AML-193 (cell line): ENCODE measurements around the gene RHBDL3.
"Not testable (repeated sequence)": the region's sequence is repeated elsewhere in the genome, so short reads cannot be mapped to it uniquely, and the experiment has no call there.

ENCODE experiments used
- DNase-seq, 2 experiments: peaks; one replicate each; lab custom pipeline; 2025; lab: John Stamatoyannopoulos, UW

The RHBDL3 gene

DNA sequence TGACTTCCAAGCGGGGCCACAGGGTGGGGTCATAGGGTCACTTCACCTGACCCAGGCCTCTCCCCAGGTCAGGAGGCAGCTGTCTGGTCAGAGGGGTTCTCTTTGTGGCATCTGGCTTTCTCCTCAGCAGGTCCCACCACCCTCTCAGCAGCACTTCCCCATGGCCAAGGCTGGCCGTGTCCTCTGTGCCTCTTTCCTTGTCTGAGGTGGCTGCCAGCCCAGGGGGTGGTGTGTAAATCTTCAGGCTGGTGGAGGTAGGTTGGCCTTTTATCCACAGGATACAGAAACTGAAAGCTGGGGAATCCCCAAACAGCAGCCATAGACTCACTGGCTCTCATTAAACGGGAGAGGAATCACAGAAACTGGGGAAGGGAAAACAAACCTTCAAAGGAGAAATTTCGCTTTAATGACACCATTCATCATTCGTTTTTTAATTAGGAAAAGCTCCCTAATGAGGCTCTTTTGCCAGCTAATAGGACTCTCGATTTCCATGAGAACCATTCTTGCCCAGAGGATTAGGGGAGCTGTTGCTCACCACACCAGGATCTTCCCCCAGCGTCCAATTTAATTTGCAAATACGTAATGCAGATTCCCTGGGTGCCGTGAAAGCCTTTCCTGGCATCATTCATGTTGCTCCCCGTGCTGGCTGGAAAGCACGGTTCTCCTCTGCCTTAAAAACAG lies 58.3 kb downstream of the RHBDL3 start:
- DNase-seq = no peak

DNA sequence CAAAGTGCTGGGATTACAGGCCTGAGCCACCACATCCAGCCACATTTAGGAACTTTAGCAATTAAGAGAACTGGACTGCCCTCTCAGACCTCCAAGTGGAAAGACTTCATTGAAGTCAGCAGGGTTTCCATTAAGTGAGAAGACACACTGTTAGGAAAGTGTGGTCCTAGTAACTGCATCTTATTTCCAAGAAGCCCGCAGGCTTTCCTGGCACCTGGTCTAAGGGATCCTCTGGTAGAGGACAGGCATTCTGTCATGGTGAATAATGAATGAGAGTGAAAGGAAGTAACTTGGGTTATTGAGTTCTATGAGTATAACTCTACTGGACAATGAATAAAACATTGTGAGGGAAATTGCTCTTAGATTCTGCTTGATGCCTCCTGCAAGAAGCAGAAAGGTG lies 62.3 kb downstream of the RHBDL3 start:
- no peak for DNase-seq

DNA sequence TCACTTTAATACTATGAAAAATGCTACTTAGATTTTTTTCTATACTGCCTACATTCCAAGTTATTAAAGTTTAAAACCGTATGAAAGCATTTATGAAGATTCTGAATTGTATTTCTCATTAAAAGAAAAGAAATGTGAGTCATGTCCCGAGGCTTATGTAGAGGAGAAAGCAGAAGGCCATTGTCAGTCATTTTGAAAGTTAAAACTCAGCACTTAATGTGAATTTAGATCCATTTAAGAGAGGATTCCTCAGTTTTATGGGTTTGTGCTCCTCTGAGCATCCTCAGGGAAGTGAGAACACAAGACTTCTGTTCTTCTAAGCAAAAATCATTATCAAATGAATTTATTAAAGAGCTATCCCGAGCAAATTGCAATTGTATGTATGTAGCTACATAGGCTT lies 64.5 kb downstream of the RHBDL3 start:
- no peak for DNase-seq

DNA sequence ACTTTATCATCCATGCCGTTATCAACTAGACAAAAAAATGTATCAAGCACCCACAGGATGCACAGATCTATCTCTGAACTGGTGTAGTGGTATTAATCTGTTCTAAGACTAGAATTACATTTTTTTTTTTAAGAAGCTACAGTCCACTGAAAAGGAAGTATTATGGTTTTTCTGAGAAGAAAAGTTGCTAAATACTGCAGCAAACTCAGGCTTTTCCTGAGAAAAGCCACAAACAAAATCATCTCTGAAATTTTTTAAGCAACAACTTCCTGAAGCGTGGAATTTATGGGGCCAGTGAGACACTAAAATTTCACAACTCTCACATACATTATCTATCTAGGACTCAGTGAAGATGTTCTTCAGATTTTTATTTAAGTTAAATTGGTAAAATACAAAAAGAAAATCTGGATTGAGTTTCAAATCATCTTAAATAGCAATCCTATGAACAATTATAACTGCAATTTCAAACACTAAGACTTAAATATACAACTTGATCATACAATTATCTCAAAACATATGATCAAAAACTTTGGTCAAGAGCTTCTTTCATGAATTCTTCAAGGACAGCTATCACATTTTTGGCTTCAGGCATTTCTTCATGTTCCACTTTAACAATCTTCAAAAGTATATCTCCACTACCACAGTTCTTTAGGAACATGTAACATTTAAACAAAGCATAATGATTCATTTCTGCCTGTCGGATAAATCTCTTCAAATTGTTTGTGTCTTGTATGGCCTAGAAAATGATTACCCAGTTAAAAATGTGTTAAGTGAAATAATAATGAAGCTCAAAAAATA lies 65.8 kb downstream of the RHBDL3 start:
- DNase-seq = peak; percentile 92 to 94

DNA sequence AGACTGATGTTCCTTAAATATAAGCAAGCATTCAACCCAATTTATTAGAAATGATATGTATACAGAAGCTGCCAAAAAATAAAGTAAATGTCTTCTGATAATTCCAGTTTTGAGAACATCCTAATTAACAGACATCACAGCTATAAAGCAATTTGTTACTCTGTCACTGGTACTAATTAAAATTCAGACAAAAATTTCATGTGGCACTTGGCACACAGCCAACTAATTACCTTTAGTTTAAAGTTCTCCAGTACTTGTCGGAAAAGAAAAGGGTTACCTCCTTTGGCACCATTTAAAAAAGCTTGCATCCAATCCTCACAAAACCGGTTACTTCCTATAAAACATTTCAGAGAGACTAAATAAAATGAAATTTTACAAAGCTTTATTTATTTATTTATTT lies 67.6 kb downstream of the RHBDL3 start:
- DNase-seq = no peak

DNA sequence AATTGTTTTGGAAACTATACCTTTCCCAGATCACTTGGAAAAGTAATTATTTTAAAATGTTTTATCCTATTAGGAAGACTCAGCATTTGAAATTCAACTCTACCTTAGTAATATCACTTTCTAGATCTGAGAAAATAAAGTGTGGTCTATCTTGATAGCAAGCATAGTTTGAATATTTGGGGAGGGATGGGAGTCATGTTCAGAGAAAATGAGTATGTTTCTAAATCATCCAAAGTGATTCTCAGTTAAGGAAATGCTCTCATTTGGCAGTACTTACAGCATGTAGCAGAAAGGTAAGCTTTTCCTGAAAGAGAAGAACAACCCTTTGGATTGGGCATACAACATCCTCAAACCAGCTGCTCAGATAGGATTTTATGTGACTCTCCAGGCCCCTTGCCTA lies 69.4 kb downstream of the RHBDL3 start:
- DNase-seq = no peak

DNA sequence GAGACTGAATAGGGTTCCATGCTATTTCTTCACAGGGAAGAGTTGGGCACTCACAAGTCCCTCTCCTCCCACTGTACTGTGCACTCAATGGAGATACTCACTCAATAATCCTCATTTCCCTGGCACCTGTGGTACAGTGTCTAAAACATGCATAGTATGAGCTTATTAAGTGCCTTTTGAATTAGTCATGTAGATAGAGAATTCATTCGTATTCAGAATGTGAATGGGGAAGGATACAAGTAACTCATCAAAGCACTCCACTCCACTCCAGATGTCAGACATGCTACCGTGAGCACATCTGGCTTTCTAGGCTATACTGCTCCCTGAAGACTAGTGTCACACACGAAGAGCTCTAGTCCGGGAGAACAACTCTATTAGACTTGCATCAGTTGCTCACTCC lies 70.1 kb downstream of the RHBDL3 start:
- DNase-seq = no peak

DNA sequence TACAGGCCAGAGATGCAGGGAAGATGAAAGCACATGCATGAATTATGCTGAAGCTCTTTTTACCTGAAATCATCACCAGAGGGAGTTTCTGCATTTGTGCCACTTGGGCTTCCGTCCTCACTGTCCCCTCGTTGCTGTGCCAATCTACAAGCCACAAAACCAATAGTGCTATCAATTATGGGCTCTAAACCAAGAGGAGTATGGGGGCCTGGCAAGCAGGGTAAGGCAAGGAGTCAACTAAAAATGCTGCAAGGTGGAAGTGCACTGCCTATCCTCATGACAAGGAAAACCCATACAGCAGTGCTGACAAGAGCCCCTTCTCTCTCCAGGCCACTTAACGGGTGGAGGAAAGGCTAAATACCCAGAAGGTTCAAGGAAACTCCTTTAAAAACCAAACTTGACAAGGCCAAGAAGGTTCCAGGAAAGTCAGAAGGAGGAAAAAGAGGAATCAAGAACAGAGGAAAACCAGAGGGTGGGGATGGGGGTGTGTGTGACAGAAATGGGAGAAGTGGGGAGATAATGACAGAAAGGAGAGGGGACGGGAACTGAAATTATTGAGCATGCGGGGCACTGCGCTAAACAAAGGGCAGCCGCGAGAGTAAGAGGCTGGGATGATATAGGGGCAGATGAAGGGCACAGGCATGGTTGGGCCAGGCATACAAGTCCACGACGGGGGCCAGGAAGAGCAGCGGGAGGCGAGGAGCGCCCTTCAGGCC lies 75.7 kb downstream of the RHBDL3 start:
- DNase-seq = peak; percentile 68 to 77

DNA sequence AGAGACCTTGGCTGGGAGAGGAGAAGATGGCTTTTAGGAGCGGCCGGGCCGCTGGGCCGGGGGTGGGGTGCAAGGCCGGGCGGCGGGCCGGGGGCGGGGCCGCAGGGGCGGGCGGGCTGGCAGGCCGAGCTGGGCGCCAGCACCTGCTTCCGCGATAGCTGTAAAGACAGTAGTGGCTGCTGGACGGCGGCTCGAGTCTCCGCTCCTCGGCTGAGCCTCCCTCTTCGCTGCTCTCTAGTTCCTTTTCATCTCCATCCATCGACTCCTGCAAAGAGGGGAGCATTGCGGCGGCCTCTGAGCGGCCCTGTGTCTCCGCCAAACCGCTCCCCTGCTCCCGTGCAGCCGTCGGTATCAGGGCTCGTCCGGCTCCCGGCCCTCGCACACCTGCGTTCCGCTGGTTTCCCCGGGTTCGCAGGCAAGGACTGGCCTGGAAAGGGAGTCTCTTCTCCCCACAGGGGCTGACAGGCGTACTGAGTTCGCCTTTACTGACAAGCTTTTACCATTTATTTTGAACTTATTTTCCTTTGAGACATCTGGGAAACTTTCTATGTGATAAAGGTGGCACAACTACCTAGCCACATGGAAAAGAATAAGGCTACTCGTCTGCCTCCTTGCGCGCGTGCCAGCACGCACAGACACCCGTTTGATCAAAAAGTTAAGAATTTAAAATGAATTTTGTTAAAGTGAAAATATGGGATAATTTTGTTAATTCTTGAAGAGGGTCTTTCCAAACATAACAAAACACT lies 76.4 kb downstream of the RHBDL3 start, which contains the start of gene C17orf75:
C17orf75 (minus strand) TSS at position 317 of the 746 bp plus-strand sequence; CDS start at position 283, 34 bp downstream.
- DNase-seq = peak; percentile 74 to 76

DNA sequence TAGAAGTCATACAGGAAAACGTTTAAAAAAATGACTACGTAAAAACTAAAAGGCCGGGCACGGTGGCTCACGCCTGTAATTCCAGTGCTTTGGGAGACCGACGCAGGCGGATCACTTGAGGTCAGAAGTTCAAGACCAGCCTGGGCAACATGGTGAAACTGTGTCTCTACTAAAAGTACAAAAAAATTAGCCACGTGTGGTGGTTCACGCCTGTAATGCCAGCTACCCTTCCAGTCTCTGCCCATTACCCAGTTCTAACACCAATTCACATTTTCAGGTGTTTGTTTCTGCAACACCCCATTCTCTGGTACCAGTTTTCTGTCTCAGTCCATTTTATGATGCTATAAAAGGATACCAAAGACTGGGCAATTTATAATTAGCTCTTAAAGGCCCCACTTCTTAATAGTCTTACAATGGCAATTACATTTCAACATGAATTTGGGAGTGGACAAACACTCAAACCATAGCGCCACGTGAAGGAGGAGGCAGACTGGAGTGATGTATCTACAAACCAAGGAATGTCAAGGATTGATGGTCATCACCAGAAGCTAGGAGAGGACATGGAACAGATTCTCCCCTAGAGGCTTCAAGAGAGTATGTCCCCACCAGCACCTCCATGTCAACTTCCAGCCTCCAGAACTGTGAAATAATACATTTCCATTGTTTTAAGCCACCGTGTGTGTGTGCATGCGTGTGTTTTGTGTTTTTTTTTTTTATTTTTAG lies 77.1 kb downstream of the RHBDL3 start:
- no peak for DNase-seq

DNA sequence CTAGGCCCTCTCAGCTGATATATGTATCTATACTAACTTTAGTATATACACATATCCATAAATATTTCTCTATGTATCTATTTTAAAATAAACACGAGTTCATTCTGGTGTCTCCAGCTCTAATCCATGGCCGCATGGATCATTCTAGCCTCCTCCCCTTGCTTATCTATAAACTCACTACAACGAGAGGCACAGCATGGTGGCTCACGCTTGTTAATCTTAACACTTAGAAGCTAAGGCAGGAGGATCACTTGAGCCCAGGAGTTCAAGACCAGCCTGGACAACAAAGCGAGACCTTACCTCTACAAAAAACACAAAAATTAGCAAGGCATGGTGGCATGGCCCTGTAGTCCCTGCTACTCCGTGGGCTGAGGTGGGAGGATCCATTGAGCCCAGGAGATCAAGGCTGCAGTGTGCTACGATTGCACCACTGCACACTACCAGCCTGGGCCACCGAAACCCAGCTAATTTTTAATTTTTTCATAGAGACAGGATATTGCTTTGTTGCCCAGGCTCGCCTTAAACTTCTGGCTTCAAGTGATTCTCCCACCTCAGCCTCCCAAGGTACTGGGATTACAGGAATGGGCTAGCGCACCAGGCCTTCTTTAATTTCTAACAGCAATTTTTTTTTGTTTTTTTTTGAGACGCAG lies 80.4 kb downstream of the RHBDL3 start:
- DNase-seq = no peak

DNA sequence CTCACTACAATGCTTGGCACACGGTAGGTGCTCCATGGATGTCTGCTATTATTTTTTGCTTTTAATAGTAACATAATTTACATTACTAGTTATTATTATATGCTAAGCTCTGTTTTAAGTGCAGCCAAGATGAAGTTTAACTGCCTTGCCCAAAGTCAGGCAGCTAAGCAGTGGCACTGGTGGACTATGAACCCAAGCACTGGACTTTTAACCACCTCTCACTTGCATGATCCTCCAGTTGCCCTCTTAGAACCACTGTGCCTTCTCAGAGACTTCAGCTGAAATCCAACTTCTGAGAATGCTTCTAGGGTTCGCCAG lies 82.8 kb downstream of the RHBDL3 start:
- no peak for DNase-seq

DNA sequence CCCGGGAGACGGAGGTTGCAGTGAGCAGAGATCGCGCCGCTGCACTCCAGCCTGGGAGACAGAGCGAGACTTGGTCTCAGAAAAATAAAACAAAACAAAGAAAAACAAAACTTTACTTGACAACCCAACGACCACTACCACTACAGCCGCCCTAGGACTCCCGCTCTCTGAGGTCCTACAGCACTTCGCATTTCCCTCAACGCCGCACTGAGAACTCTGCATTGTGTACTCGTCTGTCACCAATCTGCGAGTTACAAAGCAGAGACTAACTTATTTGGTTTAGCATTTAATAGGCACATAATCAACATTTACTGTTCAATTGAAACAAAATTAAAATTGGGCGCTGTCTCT lies 83.8 kb downstream of the RHBDL3 start:
- DNase-seq = no peak

DNA sequence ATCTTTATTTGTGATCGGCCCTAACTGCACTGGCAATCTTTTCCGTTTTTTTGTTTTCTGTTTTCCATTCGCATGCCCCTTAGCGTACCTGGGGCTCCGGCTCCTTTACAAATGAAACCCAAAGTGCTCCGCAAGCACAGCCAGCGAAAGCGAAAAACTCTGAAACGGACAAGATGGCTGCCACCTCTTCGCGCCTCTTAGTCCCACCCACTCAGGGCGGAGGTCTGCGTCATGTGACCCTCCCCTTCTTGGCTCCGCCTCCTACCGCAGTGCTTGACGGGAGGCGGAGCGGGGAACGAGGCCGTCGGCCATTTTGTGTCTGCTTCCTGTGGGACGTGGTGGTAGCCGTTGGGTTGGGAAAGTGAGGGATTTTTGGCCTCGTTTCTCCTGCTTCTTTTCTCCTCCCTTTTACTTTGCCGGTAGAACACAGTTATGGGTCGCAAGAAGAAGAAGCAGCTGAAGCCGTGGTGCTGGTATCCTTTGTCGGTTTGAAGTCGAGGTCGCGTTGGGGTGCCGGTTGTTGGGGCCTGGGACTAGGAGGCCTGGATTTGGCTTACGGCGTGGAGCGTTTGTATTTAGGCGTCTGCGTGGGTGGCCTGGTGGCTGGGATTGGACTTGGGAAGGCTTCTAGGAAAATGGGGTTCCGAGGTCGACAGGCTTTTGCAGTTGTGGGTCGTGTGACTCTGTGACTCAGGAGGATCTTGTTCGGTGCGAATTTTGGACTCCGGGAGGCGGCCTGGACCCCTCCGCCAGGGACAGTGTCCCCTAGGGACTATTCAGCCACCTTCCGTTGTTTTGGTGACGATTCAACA lies 84.4 kb downstream of the RHBDL3 start, which contains the start of gene ZNF207:
ZNF207 (plus strand) TSS at position 304 of the 812 bp plus-strand sequence; CDS start at position 433, 129 bp downstream.
- DNase-seq = peak; percentile 98 to 99

DNA sequence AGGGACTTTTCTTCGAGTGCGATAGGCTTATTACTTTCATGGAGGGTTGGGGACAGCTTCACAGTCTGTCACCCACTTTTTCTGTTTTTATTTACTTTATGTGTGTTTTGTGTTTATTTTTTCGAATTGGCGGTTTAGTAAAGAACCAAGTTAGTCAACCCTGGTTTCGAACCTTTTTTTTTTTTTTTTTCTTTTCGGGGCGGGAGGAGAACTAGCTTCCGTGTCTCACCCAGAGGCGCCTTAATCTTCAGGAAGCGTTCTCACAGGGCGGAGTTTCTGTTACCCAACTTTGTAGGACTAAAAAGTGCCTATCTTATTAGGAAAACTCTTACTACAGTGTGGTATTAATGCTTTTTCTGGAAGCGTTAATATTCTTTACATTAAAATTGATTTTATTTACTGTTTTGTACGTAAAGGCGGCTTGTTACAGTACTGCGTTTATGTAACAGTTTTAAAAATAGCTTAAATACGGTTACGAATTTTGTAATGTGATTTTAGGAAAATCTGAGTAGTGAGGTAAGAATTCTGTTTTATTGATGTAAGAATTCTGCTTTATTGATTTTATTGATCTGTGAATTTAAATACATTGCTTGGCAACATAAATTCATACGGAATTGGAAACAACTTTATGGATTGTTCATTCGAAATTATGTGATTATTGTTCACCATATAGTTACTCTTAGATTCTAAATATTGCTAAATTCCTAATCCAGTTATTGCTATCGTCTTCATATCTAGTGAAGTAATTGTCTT lies 85.2 kb downstream of the RHBDL3 start:
- DNase-seq = peak; percentile 77 to 86

DNA sequence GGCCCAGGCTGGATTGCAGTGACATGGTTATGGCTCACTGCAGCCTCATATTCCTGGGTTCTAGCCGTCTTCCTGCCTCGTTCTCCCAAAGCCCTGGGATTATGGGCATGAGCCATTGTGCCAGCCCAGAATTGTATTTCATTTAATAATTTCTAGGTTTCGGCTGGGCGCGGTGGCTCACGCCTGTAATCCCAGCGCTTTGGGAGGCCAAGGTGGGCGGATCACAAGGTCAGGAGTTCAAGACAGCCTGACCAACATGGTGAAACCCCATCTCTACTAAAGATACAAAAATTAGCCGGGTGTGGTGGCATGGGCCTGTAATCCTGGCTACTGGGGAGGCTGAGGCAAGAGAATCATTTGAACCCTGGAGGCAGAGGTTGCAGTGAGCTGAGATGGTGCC lies 87.1 kb downstream of the RHBDL3 start:
- DNase-seq = not testable (repeated sequence)

DNA sequence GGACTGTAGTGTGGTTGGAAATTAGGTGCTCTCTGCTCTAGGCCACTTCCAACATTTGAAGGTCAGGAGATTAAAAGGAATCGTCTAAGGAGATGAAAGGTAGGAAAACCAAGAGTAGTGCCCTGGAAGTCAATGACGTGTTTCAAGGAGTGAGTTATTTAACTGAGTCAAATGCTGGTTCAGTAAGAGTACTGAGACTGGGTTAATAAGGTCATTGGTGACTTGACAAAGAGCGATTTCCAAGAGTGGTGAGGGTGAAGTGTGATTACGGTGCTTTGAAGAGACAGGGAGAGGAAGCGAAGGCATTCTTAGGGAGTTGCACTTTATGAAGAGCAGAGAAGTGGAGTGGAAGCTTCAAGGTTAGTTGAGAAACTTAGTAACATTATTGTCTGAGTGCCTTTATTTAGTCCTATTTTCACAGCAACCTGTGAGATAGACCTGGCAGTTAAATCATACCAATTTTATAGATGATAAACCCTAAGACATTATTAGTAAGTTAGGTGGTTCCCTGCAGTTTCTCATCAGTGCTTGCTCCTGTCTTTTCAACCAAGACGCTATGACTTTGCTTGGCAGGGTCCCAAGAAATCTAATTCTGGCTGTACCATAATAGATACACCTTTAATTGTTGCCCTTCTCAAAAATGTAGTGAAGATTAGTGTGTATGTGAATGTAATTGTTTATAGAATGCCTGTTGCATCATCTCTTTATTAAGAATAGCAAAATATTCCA lies 90.2 kb downstream of the RHBDL3 start:
- DNase-seq = no peak

DNA sequence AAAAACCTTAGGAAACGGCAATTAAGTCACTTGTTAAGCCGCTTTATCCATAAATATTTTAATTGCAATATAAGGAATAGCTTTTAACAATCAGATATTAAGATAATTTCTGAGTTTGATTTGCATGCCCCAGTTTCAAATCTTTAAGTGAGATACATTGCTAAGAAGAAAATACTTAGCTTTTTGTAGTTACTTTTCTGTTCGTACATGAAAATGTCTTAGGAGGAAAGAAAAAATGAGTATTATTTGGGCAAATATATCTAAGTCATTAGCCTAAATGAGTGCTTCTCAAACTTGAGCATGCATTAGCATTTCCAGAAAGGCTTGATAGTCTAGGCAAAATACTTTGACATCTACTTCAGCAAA lies 90.7 kb downstream of the RHBDL3 start:
- no peak for DNase-seq

DNA sequence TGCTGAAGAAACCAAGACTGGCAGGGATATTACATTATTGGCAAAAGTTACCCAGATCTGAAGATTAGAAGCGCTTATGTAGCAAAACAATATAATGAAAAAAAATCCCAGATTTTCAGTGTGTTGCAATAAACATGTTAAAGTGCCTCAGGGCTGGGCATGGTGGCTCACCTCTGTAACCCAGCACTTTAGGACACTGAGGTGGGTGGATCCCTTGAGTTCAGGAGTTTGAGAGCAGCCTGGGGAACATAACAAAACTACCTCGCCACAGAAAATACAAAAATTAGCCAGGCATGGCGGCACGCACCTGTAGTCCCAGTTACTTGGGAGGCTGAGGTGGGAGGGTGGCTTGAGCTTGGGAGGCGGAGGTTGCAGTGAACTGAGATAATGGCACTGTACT lies 91.1 kb downstream of the RHBDL3 start:
- DNase-seq = no peak
